ENCODE data around the gene PRSS8. TPM values are rescaled to one million over a fixed set of nuclear protein-coding genes. Genes with fewer than 3 reads are reported as not detected.

PRSS8 gene
- total and polyA plus RNA-seq, 3 donors from 2014 or later = 0.74 to 1.5 (median 0.79) TPM

DNA sequence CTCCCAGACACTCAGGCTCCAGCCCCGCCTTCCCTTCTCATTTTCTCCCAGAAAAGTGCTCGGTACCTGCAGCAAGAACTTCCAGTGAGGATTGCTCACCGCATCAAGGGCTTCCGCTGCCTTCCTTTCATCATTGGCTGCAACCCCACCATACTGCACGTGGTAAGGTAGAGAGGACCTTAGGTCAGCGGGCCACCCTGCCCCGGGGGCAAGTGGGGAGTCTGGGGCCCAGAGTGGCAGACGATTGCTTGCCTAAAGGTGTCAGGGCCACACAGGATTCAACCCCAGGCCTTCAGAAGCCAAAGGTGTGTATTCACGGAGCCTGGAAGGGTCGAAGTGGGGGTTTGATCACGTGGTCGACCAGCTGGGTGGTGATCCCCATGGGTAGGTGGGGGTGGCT is 25.9 kb downstream of the PRSS8 start:
- Histone ChIP-seq H3K27ac (no peak overlapping the region), H3K36me3 (ENCODE audit: low read depth, missing control alignments) (no peaks in the 10 kb centered on the region), H3K4me3 (no peak overlapping the region), H3K4me1 (peaks cover 31% of the 10 kb centered on the region), H3K27me3 (no peaks in the 10 kb centered on the region), H3K9me3 (no peaks in the 10 kb centered on the region)
- intact Hi-C loops (cut with DNase I; ENCODE audit: low total_unique reads) = no loop called here
- TF ChIP-seq, protein P1, sequence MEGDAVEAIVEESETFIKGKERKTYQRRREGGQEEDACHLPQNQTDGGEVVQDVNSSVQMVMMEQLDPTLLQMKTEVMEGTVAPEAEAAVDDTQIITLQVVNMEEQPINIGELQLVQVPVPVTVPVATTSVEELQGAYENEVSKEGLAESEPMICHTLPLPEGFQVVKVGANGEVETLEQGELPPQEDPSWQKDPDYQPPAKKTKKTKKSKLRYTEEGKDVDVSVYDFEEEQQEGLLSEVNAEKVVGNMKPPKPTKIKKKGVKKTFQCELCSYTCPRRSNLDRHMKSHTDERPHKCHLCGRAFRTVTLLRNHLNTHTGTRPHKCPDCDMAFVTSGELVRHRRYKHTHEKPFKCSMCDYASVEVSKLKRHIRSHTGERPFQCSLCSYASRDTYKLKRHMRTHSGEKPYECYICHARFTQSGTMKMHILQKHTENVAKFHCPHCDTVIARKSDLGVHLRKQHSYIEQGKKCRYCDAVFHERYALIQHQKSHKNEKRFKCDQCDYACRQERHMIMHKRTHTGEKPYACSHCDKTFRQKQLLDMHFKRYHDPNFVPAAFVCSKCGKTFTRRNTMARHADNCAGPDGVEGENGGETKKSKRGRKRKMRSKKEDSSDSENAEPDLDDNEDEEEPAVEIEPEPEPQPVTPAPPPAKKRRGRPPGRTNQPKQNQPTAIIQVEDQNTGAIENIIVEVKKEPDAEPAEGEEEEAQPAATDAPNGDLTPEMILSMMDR (IDR thresholded peaks at IDR 0.05) = no peak
- TF ChIP-seq POLR2A (IDR thresholded peaks at IDR 0.05) = no peak
- no peak for DNase-seq
- 66 to 74% methylated on average over 6 to 12 of the region's 12 CpGs for WGBS, 2 donors

DNA sequence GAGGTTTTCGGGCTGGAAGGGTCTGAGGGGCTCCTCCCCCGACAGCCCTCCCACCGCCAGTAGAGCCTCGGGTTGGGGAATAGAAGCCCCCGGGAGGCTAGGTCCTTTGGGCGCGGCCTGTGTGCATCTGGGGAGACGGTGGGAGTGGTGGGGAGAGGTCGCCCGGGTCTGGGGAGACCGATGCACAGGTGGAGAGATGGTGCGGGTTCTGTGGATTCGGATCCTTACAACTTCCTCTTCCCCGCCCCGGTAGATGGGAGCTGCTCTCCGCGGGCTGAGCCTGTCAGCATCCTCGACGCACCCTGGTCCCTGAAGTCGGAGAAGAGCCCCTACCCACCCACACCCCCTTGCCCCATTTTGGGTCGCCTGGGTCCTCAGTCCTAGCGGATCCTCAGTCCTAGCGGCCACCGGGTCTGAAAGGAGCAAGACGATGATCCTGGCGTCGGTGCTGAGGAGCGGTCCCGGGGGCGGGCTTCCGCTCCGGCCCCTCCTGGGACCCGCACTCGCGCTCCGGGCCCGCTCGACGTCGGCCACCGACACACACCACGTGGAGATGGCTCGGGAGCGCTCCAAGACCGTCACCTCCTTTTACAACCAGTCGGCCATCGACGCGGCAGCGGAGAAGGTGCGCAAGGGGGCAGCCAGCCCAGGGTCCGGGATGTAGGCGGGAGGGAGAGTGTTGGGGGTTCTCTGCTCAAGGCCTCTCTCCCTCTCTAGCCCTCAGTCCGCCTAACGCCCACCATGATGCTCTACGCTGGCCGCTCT is 26.6 kb downstream of the PRSS8 start:
- Histone ChIP-seq H3K27me3 (no peaks in the 10 kb centered on the region), H3K4me1 (peaks cover 31% of the 10 kb centered on the region), H3K27ac (peak overlapping the region; percentile 88 to 93), H3K36me3 (ENCODE audit: low read depth, missing control alignments) (no peaks in the 10 kb centered on the region), H3K4me3 (peak overlapping the region; percentile 80 to 85), H3K9me3 (no peaks in the 10 kb centered on the region)
- WGBS, 2 donors = 30 to 50% methylated on average over 25 to 50 of the region's 57 CpGs
- TF ChIP-seq, protein P1 (IDR thresholded peaks at IDR 0.05) = no peak
- no peak for TF ChIP-seq POLR2A (IDR thresholded peaks at IDR 0.05)
- intact Hi-C loops (cut with DNase I; ENCODE audit: low total_unique reads) = no loop called here
- no peak for DNase-seq

DNA sequence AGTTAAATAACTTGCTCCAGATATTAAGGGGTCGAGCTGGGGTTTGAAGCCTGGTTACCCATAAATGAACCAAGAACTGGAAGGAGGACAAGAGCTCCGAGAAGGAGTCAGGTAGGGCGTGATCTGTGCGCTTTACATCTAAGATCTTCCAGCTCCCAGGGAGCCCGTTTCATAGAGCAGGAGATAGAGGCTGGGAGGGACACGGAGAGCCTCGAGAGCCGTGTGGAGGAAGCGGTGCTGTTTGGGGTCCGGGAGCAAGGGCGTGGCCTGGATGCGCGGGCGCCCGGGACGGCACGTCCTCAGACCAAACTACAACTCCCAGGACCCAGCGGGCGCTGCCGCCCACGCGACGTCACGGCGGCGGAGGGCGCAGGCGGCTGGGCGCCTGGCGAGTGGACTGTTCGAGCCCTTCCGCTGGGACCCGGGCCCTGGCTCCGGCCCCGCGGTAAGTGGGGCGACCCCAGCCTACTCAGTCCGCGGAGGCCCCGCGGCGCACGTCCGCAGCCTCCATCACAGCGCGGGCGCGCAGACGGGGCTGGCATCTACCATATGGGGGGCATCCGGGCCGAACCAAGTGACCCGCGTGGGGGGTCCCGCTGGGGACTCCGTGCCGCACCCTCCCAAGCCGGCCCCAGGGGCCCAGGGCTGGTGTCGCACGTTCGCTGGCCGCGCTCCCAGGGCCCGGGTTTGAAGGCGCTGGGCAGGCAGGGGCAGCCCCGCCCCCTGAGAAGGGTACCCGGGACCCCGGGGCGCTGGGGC is 27.3 kb downstream of the PRSS8 start, which contains the start of gene BCKDK:
Gene BCKDK, plus strand, starts transcription at position 352 of the 759 bp plus-strand sequence. CDS start 838 bp downstream, outside the sequence.
- Histone ChIP-seq H3K4me3 (peak within 1 kb of the TSS; percentile 80 to 85), H3K27ac (peak within 1 kb of the TSS; percentile 88 to 93), H3K4me1 (peaks cover 23% of the 10 kb centered on the region), H3K9me3 (no peaks in the 10 kb centered on the region), H3K36me3 (ENCODE audit: low read depth, missing control alignments) (no peaks in the 10 kb centered on the region), H3K27me3 (no peaks in the 10 kb centered on the region)
- intact Hi-C loops (cut with DNase I; ENCODE audit: low total_unique reads) = no loop called here
- WGBS, 2 donors = 4 to 13% methylated on average over 11 to 53 of the region's 68 CpGs
- TF ChIP-seq, protein P1 (IDR thresholded peaks at IDR 0.05) = no peak
- TF ChIP-seq POLR2A (IDR thresholded peaks at IDR 0.05) = no peak
- peak; percentile 82 for DNase-seq

DNA sequence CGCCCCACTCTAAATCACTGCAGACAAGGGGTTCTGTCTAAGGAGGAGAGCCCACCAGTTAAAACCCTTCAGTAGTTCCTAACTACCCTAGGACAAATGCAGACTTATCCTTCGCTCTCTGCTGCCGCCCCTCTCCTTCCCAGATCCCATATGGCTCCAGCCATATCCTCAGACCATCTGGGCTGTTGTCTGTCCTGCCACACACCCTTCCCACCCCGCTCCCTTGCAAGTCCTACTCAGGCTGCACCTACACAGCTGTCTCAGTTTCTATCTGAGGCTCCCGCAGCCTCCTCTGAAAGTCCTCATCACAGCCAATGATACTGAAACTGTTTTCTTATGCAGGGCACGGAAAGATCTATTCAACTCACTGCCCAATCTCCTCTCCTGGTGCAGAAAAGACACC is 28.1 kb downstream of the PRSS8 start:
- 75 to 83% methylated on average over 6 of the region's 6 CpGs for WGBS, 2 donors
- no peak overlapping the region for H3K4me3 ChIP-seq
- no peak overlapping the region for H3K27ac ChIP-seq
- H3K9me3 ChIP-seq = no peaks in the 10 kb centered on the region
- no peak for DNase-seq
- no peaks in the 10 kb centered on the region for H3K27me3 ChIP-seq
- intact Hi-C loops (cut with DNase I; ENCODE audit: low total_unique reads) = no loop called here
- no peaks in the 10 kb centered on the region for H3K36me3 ChIP-seq (ENCODE audit: low read depth, missing control alignments)
- H3K4me1 ChIP-seq = peaks cover 17% of the 10 kb centered on the region
- TF ChIP-seq, protein P1 (IDR thresholded peaks at IDR 0.05) = no peak
- no peak for TF ChIP-seq POLR2A (IDR thresholded peaks at IDR 0.05)
